NCI-H1092 (cell line): ENCODE measurements around the gene LACC1.
A peak's percentile ranks its signal among the peaks of the same experiment; 100 is the strongest.

Experiments
- DNase-seq: peaks from one replicate; lab custom pipeline; 2025; lab: John Stamatoyannopoulos, UW

LACC1 gene

DNA sequence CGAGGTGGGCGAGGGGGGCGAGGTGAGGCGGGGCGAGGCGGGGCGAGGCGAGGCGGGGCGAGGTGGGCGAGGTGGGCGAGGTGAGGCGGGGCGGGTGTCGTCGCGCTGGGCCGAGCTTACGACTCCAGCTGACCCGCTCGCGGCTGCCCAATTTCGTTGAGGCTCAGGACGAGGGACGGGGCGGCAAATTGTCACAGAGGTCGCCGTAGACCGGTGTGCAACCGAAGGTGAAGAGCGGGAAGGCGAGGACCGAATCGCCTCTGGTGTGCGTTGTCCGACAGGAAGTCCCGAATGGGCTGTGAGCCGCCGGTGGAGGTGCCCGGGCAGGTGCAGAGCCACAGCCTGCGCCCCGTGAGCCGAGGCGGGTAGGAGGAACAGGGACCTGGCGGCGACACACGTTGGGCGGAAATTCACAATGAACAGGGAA lies at the start of gene LACC1:
TSS of gene LACC1 (plus strand) at position 150 of the 427 bp plus-strand sequence. CDS start 1,082 bp downstream, outside the sequence.
- no peak for DNase-seq

DNA sequence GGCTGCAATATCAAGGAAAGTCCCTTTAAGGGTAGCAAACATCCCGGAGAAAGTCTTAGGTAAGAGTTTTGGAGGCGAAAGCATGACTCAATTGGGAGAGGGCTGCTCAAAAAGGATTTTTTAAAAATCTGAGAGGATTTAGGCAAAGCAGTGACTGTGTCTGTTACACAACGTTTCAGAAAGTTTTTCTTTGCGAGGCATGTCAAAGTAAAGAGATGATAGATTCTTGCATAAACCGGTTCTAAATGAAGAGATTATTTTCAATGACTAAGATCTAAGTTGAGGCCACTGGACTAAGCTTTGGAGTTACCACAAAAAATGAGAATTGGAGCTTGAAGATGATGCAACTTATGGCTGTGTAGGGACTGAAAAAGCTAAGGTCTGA lies 49.2 kb upstream of the LACC1 start:
- no peak for DNase-seq

DNA sequence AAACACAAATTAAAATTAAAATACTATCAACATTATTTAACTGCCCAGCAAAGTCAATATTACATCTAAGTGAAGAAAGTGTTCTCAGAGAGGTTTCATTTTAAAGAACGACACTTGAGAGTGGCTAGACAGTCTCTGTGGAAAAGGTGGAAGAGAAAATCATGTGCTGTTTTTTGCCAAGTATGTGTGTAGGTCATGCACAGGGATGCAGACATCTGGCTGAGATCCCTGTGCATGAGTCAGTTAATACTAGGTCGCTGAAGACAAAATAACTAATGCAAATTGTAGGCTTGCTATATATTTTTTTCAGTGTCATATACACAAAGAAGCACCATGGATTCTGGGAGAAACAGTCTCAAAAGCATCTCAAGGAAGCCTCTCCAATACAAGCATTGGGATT lies 48.6 kb upstream of the LACC1 start:
- no peak for DNase-seq

GRCh38 chr13:43835701-43836100 lies 44.0 kb upstream of the LACC1 start:
- no peak for DNase-seq

DNA sequence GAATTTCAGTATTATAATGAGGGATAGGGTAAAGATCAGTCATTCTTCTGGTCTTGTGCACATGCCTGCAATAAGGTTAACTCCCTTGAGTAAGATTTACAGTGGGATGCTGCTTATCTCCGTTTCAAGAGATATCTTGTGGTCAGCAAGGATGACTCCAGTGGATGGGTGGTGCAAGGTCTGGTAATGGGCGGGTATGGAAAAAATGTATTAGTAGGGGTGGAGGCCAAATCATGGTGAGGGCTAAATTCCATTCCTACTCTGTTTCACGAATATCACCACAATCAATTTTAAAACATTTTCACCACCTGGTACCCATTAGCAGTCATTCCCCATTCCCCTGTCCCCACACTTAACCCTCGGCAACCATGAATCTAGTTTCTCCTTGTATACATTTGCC lies 40.8 kb upstream of the LACC1 start:
- no peak for DNase-seq

GRCh38 chr13:43846496-43847158 lies 33.1 kb upstream of the LACC1 start:
- DNase-seq = no peak

DNA sequence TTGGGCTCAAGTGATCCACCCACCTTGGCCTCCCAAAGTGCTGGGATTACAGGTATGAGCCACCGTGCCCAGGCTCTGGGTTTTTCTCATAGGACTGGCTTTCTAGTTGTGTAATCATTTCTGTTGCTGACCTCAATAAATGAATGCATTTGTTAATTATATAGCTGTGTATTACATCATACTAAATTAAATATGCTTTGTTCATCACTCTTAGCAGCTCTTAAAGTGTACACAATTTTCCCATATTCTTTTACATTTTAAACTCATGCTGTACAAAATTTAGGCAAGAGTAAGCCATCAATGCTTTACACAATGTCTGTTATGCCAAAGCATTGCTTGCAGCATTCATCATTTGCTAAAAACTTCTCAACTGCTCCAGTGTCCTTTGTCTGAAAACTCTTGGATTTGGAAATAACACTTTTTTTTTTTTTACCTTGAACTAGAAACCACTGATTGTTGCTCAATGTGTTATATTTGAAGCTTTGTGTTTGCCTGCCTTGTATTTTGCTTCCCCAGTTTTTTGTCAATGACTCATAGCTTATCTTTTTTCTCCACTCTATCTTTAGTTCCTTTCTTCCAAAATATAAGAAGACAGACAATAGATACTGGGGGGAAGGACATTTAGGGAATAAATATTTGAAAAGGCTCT lies 31.6 kb upstream of the LACC1 start:
- no peak for DNase-seq

DNA sequence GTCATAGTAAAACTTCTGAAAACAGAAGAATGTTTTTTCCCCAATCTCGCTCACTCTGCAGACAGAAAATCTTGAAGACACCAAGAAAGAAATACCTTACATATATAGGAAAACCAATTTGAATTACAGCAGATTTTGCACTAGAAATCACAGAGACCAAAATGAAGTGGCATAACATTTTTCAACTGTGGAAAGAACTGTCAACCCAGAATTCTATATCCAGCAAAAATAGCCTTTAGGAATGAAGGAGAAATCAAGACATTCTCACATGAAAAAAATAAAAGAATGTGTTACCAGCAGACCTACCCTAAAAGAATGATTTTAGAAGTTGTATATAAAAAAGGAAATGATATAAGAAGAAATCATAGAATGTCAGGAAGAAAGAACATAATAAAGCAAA lies 28.8 kb upstream of the LACC1 start:
- no peak for DNase-seq

- DNase-seq = no peak
Observed at GRCh38 chr13:43852923-43853404, 26.7 kb upstream of the LACC1 start.

- no peak for DNase-seq
Observed at GRCh38 chr13:43861863-43862262, 17.8 kb upstream of the LACC1 start.

- no peak for DNase-seq
Observed at GRCh38 chr13:43864921-43865320, 14.8 kb upstream of the LACC1 start.

DNA sequence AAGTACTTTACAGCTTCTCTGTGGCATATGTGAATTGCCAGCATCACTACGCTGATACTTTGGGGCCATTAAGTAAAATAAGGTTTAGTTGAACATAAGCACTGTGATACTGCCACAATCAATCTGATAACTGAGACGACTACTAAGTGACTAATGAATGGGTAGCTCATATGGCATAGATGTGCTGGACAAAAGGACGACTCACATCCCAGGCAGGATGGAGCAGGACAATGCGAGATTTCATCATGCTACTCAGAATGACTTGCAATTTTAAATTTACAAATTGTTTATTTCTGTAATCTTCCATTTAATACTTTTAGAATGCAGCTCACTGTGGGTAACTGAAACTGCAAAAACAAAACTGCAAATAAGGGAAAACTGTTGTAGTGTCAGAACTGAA lies 13.8 kb upstream of the LACC1 start:
- DNase-seq = no peak

DNA sequence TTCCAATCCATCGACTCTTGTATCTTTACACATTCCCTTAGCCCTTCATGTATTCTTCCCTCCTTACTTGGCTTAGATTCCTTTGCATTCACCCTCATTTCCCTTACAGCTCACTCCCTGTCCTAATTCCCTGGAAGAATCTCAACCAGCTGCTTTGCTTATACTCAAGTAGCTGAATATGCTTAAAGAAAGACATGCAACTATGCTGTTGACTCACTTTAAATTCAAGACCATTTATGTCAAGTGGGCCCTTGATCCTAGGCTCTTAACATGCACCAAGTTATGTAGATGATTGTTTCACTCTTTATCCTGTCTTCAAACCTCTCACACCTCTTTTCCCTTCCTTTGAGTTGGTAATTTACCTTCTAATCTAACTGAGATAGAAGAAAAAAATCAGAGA lies 7.5 kb upstream of the LACC1 start:
- DNase-seq = no peak

DNA sequence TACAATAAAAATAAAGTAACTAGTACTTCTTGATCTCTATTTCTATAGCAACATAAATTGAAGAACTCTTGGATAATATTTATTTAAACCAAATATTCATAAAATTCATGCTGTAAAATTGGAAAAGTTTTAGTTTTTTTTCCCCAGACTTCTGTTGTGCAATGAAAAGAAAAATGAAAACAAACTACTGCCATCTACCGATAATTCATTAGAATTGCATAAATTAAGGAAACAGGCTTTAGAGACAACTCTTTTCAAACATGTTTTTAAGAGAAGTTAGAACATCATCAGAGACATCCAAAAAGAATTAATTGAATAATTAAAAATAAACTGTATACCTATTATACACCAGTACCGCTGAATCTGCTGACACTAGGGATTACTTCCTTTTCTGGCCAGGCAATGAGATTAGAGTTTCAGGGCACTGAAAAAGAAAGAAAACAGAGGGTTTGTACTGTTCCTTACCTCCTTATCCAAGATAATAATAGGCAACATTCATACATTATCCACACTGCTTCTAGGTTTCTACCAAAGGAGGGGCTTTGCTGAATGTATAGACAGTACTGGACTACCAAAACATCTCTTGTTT lies 5.1 kb upstream of the LACC1 start:
- DNase-seq = no peak

DNA sequence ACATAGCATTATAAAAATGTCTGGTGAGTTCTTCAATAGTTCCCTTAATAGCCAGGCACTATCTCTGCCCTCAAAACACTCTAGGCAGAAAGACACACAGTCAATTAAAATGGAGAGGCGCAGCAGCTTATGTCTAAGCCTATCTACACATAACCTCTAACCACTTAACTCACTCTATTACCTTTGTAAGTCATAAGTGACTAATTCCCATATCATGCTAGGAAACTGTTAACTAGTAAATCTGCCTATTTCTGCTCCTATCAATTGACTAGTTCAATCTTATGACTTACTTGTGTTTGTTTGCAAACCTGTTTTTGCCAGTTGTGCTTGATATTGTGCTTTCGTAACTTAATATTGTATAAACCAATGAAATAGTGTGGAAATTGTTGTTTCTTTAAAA lies 3.3 kb upstream of the LACC1 start:
- no peak for DNase-seq

GRCh38 chr13:43877326-43877725 lies 2.4 kb upstream of the LACC1 start:
- DNase-seq = no peak

- DNase-seq = no peak
Observed at GRCh38 chr13:43877766-43878165, 1.9 kb upstream of the LACC1 start.

- peak; percentile 41 for DNase-seq
Observed at GRCh38 chr13:43878892-43879754, 581 bp upstream of the LACC1 start, which contains the start of gene CCDC122. Gene CCDC122, minus strand, starts transcription at chr13:43879740. Its CDS starts 10,364 bp downstream, at chr13:43869376.

DNA sequence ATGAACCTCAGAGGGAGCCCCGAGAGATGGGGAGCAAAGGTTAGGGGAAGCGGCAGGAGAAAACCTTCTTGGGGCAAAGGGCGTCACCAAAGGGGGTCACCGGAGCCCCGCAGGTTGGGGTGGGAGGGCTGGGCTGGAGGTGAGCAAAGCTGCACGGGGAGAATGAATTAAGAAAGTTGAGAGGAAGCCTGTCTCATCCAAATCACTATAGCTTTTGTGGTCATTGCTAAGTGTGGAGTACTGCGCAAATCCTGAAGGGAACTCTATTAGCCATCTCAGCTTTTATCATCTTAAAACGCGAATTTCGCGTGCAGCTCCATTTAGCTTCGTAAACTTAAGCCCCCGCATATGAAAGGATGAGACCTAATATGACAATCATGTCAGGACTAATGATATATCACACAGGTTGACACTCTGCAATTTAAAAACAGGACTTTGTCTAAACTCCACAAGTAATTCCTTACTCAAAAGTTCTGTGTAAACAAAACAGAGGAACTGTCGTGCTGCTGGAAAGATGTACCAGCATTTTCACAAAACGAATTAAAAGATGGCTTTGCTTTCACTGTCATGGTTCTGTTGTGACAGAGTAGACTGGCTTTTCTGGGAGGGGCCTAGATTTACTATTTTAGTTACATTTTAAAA lies 631 bp downstream of the LACC1 start:
- DNase-seq = no peak

DNA sequence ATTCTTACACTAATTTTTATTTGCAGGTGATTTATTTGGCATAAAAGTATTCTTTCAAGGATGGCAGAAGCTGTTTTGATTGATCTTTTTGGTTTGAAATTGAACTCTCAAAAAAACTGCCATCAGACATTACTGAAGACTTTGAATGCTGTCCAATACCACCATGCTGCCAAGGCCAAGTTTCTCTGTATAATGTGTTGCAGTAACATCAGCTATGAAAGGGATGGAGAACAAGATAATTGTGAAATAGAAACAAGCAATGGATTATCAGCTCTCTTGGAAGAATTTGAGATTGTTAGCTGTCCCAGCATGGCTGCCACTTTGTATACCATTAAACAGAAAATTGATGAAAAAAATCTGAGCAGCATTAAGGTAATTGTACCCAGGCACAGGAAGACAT lies 1.2 kb downstream of the LACC1 start:
- no peak for DNase-seq

- no peak for DNase-seq
Observed at GRCh38 chr13:43881580-43881979, 1.9 kb downstream of the LACC1 start.

DNA sequence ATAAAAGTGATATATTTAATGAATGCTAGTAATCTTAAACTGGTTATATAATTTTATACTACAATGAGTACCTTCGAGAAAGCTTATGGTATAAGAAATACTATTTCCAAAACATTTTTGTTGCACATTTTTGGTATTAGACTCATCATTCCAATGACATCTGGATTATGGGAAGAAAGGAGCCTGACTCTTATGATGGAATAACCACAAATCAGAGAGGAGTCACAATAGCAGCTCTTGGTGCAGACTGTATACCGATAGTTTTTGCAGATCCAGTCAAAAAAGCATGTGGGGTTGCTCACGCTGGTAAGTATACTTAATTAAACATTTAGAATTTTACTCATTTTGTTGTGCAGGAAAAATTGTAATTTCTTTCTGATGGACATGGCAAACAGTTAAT lies 3.9 kb downstream of the LACC1 start:
- no peak for DNase-seq
